ENCODE data around the gene TRMT44.

TRMT44 gene

DNA sequence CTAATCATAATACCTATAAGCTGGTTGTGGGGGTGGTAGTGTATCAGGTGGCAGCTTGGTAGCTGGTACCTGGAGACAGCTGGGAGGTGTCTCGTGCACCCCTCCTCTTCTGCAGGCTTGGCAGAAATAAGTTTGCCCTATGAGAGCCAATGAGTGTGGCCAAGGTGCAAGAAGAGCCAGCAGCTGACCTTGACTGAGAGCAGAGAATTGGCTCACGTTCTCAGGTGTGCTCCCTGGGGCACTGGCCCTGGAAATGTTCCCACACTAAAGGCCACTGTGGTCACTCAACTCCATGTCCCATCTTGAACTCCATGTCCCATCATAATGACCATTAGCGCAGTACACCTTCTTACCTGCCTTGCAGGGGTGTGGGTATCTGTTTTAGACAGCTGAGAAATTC is 13.4 kb downstream of the TRMT44 start:
- TF ChIP-seq, protein P1, sequence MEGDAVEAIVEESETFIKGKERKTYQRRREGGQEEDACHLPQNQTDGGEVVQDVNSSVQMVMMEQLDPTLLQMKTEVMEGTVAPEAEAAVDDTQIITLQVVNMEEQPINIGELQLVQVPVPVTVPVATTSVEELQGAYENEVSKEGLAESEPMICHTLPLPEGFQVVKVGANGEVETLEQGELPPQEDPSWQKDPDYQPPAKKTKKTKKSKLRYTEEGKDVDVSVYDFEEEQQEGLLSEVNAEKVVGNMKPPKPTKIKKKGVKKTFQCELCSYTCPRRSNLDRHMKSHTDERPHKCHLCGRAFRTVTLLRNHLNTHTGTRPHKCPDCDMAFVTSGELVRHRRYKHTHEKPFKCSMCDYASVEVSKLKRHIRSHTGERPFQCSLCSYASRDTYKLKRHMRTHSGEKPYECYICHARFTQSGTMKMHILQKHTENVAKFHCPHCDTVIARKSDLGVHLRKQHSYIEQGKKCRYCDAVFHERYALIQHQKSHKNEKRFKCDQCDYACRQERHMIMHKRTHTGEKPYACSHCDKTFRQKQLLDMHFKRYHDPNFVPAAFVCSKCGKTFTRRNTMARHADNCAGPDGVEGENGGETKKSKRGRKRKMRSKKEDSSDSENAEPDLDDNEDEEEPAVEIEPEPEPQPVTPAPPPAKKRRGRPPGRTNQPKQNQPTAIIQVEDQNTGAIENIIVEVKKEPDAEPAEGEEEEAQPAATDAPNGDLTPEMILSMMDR (IDR thresholded peaks at IDR 0.05; ENCODE audit: borderline replicate concordance, control extremely low read depth, extremely low read depth, insufficient read depth, missing control alignments), result no peak

DNA sequence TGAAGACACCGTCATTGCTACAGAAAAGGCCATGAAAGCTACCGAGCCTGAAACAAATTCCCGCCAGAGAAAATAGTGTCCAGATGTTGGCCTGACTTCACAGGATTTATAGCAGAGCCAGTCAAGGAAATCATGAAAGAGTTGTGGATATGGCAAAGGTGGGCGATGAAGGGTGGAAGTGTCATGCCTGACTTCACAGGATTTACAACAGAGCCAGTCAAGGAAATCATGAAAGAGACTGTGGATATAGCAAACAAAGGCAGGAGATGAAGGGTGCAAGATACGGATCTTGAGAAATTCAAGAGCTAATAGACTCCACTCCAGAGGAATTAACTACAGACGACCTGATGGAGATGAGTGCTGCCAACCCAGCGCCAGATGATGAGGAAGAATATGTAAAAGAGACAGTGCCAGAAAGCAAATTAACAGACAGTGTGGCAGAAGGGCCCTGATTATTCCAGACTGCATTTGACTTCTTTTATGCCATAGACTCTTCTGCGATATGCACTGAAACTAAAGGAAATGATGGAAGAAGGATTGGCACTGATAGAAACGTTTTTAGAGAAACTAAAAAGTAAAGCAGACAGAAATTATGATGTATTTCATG is 17.2 kb downstream of the TRMT44 start:
- no peak for DNase-seq (ENCODE audit: low spot score)
- TF ChIP-seq, protein P1 (IDR thresholded peaks at IDR 0.05; ENCODE audit: borderline replicate concordance, control extremely low read depth, extremely low read depth, insufficient read depth, missing control alignments), result no peak
- in situ Hi-C loops (cut with MboI; ENCODE audit: low sequenced_read_pairs, unreplicated experiment), result no loop called here

More for the DNA sequence above, 13.4 kb downstream of the TRMT44 start:
- DNase-seq (ENCODE audit: low spot score), result no peak
- in situ Hi-C loops (cut with MboI; ENCODE audit: low sequenced_read_pairs, unreplicated experiment), result no loop called here

DNA sequence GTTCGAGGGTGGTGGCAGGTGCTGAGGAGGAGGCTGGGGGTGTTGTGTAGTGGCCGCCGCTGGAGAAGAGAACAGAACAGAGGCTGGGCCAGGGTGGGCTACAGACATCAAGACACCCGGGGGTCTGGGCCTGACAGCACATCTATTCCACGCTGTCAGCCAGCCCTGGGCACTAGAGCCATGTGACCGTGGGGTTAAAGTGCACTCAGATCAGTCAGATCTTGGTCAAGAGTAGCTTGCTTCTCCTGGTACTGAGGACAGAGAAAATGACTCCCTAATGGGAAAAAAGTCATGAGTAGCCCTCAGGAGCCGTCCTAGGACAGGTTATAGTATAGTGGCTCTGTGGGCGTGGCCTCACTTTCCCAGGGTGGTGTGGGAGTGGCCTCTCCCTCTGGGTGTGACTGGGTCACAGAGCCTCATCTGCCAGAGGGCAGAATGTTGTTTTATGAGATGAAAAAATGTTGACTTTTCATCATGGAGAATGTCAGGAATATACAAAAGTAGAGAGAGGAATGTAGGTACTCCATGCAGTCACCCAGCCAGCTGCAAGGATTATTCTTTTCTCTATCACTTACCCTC is 19.4 kb downstream of the TRMT44 start:
- DNase-seq (ENCODE audit: low spot score), result no peak
- TF ChIP-seq, protein P1 (IDR thresholded peaks at IDR 0.05; ENCODE audit: borderline replicate concordance, control extremely low read depth, extremely low read depth, insufficient read depth, missing control alignments), result no peak
- in situ Hi-C loops (cut with MboI; ENCODE audit: low sequenced_read_pairs, unreplicated experiment), result no loop called here

DNA sequence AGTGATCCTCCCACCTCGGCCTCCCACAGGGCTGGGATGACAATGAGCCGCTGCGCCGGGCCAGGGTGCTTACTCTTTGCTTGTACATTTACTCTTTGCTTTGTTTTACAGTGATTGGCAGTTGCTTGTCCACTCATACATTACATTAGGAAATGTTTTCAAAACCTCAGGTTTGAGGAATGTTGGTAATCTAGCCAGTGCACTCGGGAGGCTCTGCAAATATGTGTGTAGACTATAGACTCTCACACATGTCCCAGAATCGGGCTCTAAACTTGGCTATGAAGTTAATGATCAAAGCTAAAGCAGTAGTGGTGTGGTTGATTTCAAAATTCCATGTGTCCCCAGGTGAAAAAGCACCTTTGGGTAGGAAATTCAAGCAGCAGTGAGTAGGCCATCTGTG is 20.5 kb downstream of the TRMT44 start:
- in situ Hi-C loops (cut with MboI; ENCODE audit: low sequenced_read_pairs, unreplicated experiment), result no loop called here
- TF ChIP-seq, protein P1 (IDR thresholded peaks at IDR 0.05; ENCODE audit: borderline replicate concordance, control extremely low read depth, extremely low read depth, insufficient read depth, missing control alignments), result no peak
- DNase-seq (ENCODE audit: low spot score), result no peak

DNA sequence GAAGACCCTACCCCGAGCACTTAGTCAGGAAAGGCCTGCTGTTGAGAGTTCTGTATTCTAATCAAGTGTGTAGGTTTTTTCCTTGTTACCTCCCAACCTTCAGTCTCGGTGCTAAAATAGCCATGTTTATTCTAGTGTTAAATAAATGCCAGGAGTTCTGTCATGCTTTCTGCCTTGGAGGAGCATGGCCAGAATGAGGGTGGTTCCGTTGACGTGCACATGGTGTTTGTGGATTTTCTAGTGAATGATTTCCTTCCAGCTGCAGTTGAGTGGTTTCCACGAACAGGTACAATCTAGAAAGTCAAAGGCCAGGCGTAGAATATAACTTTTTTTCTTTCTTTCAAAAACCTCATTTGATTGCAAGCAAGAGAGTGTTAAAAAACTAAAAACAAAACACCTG is 21.0 kb downstream of the TRMT44 start:
- in situ Hi-C loops (cut with MboI; ENCODE audit: low sequenced_read_pairs, unreplicated experiment), result no loop called here
- no peak for DNase-seq (ENCODE audit: low spot score)
- TF ChIP-seq, protein P1 (IDR thresholded peaks at IDR 0.05; ENCODE audit: borderline replicate concordance, control extremely low read depth, extremely low read depth, insufficient read depth, missing control alignments), result no peak

DNA sequence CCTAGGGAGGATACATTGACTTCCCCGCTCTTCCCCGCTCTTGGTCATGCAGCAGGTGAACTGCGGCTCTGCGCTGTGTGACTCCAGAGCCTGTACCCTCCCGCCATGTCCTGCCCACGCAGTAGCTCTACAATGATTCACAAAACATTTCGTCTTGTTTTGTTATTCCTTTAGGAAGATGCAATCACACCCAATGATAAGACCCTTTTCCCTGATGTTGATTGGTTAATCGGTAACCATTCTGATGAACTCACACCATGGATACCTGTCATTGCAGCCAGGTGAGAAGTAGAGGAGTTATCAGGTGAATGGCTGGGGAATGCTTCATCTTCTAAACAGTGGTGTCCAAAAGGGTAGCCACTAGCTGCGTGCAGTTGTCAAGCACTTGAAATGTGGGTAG is 23.2 kb downstream of the TRMT44 start:
- in situ Hi-C loops (cut with MboI; ENCODE audit: low sequenced_read_pairs, unreplicated experiment), result no loop called here
- no peak for DNase-seq (ENCODE audit: low spot score)
- TF ChIP-seq, protein P1 (IDR thresholded peaks at IDR 0.05; ENCODE audit: borderline replicate concordance, control extremely low read depth, extremely low read depth, insufficient read depth, missing control alignments), result no peak
